Stomach (tissue), 4 donors: Measurements from ENCODE around the gene EFCAB13.

ENCODE experiments used
- CTCF ChIP-seq, 7 experiments: fragments of 450-650 bp in 4 of 7; fragments of 200-600 bp in 3 of 7; sonication (generic) in 3 of 7; IDR thresholded peaks; one replicate each; pipeline ENCODE4 v1.5.1; 2016 to 2019; ENCODE audit warnings: antibody characterized with exemption in 7 of 7, control low read depth in 2 of 7, mild to moderate bottlenecking in 1 of 7
- POLR2AphosphoS5 ChIP-seq, 3 donors: sonication (generic); formaldehyde crosslinking; IDR thresholded peaks; one replicate each; pipeline ENCODE4 v1.6.1; 2016; ENCODE audit warnings: antibody characterized with exemption in 3 of 3

- no peak for TF ChIP-seq CTCF (IDR thresholded peaks at IDR 0.05)
- no peak for TF ChIP-seq POLR2AphosphoS5 (IDR thresholded peaks at IDR 0.05)
Measured at GRCh38 chr17:47332287-47332686, 8.5 kb downstream of the EFCAB13 start.
